ENCODE results near the gene NDUFA12.

NDUFA12 gene

DNA sequence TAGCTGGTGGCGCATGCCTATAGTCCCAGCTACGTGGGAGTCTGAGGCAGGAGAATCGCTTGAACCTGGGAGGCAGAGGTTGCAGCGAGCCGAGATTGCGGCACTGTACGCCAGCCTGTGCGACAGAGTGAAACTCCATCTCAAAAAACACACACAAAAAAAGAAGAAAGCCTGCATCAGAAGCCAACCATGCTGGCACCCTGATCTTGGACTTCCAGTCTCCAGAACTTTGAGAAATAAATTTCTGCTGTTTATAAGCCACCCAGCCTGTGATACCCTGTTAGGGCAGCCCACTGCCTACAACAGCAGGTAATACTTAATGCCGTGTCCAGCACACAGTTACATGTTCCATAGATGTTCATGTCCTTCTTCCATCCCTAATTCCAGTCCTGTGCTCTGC lies 62.7 kb downstream of the NDUFA12 start:
- Histone ChIP-seq H3K27ac (ENCODE audit: extremely low read depth, low read depth, low read length) (no peak overlapping the region), H3K9me3 (ENCODE audit: control insufficient read depth, insufficient read depth, low read depth, low read length) (no peaks in the 10 kb centered on the region), H3K4me3 (ENCODE audit: low read depth, low read length) (no peak overlapping the region), H3K4me1 (ENCODE audit: control insufficient read depth, insufficient read depth, low read length) (peaks cover 12% of the 10 kb centered on the region; the same call in 1 of the 2 replicates), H3K36me3 (ENCODE audit: control insufficient read depth in 2 of 2, insufficient read depth in 1 of 2, low read length in 2 of 2) (no peaks in the 10 kb centered on the region)
- ChIA-PET CTCF (interaction anchor here (0.8 to 1.2 kb wide), 2 partner anchors 9 to 12 kb away, joined by 3 to 4 read pairs; no protein-coding TSS in a partner anchor), POLR2A (no interaction called here)
- TF ChIP-seq ZNF157 (tag by site-specific recombination; IDR thresholded peaks at IDR 0.05) = no peak
- TF ChIP-seq ZNF621 (tag by site-specific recombination; IDR thresholded peaks at IDR 0.05) = no peak
- no peak for TF ChIP-seq ZNF670 (tag by site-specific recombination; IDR thresholded peaks at IDR 0.05; ENCODE audit: low read depth)
- TF ChIP-seq, protein P1, sequence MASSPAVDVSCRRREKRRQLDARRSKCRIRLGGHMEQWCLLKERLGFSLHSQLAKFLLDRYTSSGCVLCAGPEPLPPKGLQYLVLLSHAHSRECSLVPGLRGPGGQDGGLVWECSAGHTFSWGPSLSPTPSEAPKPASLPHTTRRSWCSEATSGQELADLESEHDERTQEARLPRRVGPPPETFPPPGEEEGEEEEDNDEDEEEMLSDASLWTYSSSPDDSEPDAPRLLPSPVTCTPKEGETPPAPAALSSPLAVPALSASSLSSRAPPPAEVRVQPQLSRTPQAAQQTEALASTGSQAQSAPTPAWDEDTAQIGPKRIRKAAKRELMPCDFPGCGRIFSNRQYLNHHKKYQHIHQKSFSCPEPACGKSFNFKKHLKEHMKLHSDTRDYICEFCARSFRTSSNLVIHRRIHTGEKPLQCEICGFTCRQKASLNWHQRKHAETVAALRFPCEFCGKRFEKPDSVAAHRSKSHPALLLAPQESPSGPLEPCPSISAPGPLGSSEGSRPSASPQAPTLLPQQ (tag by site-specific recombination; IDR thresholded peaks at IDR 0.05) = no peak
- TF ChIP-seq, protein P2, sequence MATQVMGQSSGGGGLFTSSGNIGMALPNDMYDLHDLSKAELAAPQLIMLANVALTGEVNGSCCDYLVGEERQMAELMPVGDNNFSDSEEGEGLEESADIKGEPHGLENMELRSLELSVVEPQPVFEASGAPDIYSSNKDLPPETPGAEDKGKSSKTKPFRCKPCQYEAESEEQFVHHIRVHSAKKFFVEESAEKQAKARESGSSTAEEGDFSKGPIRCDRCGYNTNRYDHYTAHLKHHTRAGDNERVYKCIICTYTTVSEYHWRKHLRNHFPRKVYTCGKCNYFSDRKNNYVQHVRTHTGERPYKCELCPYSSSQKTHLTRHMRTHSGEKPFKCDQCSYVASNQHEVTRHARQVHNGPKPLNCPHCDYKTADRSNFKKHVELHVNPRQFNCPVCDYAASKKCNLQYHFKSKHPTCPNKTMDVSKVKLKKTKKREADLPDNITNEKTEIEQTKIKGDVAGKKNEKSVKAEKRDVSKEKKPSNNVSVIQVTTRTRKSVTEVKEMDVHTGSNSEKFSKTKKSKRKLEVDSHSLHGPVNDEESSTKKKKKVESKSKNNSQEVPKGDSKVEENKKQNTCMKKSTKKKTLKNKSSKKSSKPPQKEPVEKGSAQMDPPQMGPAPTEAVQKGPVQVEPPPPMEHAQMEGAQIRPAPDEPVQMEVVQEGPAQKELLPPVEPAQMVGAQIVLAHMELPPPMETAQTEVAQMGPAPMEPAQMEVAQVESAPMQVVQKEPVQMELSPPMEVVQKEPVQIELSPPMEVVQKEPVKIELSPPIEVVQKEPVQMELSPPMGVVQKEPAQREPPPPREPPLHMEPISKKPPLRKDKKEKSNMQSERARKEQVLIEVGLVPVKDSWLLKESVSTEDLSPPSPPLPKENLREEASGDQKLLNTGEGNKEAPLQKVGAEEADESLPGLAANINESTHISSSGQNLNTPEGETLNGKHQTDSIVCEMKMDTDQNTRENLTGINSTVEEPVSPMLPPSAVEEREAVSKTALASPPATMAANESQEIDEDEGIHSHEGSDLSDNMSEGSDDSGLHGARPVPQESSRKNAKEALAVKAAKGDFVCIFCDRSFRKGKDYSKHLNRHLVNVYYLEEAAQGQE (tag by site-specific recombination; IDR thresholded peaks at IDR 0.05) = no peak
- TF ChIP-seq RBAK (tag by site-specific recombination; IDR thresholded peaks at IDR 0.05) = no peak
- TF ChIP-seq, protein P3, sequence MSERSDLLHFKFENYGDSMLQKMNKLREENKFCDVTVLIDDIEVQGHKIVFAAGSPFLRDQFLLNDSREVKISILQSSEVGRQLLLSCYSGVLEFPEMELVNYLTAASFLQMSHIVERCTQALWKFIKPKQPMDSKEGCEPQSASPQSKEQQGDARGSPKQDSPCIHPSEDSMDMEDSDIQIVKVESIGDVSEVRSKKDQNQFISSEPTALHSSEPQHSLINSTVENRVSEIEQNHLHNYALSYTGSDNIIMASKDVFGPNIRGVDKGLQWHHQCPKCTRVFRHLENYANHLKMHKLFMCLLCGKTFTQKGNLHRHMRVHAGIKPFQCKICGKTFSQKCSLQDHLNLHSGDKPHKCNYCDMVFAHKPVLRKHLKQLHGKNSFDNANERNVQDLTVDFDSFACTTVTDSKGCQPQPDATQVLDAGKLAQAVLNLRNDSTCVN (tag by site-specific recombination; optimal IDR thresholded peaks at IDR 0.05) = no peak

DNA sequence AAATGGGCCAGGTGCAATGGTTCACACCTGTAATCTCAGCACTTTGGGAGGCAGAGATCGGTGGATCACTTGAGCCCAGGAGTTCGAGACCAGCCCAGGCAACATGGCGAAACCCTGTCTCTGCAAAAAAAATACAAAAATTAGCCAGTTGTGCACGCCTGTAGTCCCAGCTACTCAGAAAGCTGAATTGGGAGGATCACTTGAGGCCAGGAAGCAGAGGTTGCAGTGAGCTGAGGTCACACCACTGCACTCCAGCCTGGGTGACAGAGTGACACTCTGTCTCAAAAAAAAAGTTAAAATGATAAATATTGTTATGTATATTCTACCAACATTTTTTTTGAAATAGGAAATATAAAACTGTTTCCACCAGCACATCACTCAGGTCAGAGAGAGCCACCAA lies 64.9 kb downstream of the NDUFA12 start:
- Histone ChIP-seq H3K4me1 (ENCODE audit: control insufficient read depth, insufficient read depth, low read length) (peaks cover 12% of the 10 kb centered on the region; the same call in 1 of the 2 replicates), H3K27ac (ENCODE audit: extremely low read depth, low read depth, low read length) (no peak overlapping the region), H3K36me3 (ENCODE audit: control insufficient read depth in 2 of 2, insufficient read depth in 1 of 2, low read length in 2 of 2) (no peaks in the 10 kb centered on the region), H3K4me3 (ENCODE audit: low read depth, low read length) (no peak overlapping the region), H3K9me3 (ENCODE audit: control insufficient read depth, insufficient read depth, low read depth, low read length) (no peaks in the 10 kb centered on the region)
- CTCF ChIA-PET = interaction anchor here (0.7 kb wide), 1 partner anchor 51 kb away, joined by 3 read pairs; no protein-coding TSS in a partner anchor
- TF ChIP-seq, protein P4, sequence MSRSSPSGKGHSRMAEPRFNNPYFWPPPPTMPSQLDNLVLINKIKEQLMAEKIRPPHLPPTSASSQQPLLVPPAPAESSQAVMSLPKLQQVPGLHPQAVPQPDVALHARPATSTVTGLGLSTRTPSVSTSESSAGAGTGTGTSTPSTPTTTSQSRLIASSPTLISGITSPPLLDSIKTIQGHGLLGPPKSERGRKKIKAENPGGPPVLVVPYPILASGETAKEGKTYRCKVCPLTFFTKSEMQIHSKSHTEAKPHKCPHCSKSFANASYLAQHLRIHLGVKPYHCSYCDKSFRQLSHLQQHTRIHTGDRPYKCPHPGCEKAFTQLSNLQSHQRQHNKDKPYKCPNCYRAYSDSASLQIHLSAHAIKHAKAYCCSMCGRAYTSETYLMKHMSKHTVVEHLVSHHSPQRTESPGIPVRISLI (tag by site-specific recombination; IDR thresholded peaks at IDR 0.05) = no peak
- TF ChIP-seq, protein P5, sequence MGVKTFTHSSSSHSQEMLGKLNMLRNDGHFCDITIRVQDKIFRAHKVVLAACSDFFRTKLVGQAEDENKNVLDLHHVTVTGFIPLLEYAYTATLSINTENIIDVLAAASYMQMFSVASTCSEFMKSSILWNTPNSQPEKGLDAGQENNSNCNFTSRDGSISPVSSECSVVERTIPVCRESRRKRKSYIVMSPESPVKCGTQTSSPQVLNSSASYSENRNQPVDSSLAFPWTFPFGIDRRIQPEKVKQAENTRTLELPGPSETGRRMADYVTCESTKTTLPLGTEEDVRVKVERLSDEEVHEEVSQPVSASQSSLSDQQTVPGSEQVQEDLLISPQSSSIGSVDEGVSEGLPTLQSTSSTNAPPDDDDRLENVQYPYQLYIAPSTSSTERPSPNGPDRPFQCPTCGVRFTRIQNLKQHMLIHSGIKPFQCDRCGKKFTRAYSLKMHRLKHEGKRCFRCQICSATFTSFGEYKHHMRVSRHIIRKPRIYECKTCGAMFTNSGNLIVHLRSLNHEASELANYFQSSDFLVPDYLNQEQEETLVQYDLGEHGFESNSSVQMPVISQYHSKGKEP (tag by site-specific recombination; IDR thresholded peaks at IDR 0.05) = no peak
- TF ChIP-seq MYNN (tag by site-specific recombination; IDR thresholded peaks at IDR 0.05; ENCODE audit: borderline replicate concordance) (no peak), ZNF514 (tag by site-specific recombination; IDR thresholded peaks at IDR 0.05) (no peak), ZNF654 (tag by site-specific recombination; IDR thresholded peaks at IDR 0.05; ENCODE audit: low read depth) (no peak), ZNF37A (tag by site-specific recombination; IDR thresholded peaks at IDR 0.05) (no peak), ZBTB20 (tag by site-specific recombination; IDR thresholded peaks at IDR 0.05) (no peak), ZBTB17 (tag by site-specific recombination; IDR thresholded peaks at IDR 0.05) (no peak), ZNF677 (tag by site-specific recombination; IDR thresholded peaks at IDR 0.05) (no peak), SALL2 (tag by site-specific recombination; IDR thresholded peaks at IDR 0.05; ENCODE audit: borderline replicate concordance) (no peak), ZNF558 (tag by site-specific recombination; IDR thresholded peaks at IDR 0.05) (no peak), ZNF223 (tag by site-specific recombination; IDR thresholded peaks at IDR 0.05) (no peak)
- TF ChIP-seq, protein P6, sequence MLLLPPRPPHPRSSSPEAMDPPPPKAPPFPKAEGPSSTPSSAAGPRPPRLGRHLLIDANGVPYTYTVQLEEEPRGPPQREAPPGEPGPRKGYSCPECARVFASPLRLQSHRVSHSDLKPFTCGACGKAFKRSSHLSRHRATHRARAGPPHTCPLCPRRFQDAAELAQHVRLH (tag by site-specific recombination; IDR thresholded peaks at IDR 0.05) = no peak
- TF ChIP-seq, protein P7, sequence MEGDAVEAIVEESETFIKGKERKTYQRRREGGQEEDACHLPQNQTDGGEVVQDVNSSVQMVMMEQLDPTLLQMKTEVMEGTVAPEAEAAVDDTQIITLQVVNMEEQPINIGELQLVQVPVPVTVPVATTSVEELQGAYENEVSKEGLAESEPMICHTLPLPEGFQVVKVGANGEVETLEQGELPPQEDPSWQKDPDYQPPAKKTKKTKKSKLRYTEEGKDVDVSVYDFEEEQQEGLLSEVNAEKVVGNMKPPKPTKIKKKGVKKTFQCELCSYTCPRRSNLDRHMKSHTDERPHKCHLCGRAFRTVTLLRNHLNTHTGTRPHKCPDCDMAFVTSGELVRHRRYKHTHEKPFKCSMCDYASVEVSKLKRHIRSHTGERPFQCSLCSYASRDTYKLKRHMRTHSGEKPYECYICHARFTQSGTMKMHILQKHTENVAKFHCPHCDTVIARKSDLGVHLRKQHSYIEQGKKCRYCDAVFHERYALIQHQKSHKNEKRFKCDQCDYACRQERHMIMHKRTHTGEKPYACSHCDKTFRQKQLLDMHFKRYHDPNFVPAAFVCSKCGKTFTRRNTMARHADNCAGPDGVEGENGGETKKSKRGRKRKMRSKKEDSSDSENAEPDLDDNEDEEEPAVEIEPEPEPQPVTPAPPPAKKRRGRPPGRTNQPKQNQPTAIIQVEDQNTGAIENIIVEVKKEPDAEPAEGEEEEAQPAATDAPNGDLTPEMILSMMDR (tag by site-specific recombination; IDR thresholded peaks at IDR 0.05) = no peak
- POLR2A ChIA-PET = no interaction called here
